Endothelial cell (in vitro differentiated cells): ENCODE measurements around the gene RFX1. TPM values are rescaled to one million over a fixed set of nuclear protein-coding genes. Genes with fewer than 3 reads are reported as not detected.

ENCODE experiments used
- DNase-seq: peaks from one replicate; pipeline ENCODE4 v3.0.0; 2021; ENCODE audit warnings: low spot score
- H3K27ac Mint-ChIP-seq: one replicate; pipeline ENCODE4 v1.8.0; 2021; ENCODE audit warnings: mixed read lengths, inconsistent platforms; ENCODE audit not compliant: unreplicated experiment
- H3K27me3 Mint-ChIP-seq: one replicate; pipeline ENCODE4 v1.8.0; 2021; ENCODE audit warnings: mild to moderate bottlenecking, moderate library complexity, mixed read lengths, inconsistent platforms; ENCODE audit not compliant: unreplicated experiment
- H3K36me3 Mint-ChIP-seq: one replicate; pipeline ENCODE4 v1.8.0; 2021; ENCODE audit warnings: mild to moderate bottlenecking, low read depth, mixed read lengths, inconsistent platforms; ENCODE audit not compliant: unreplicated experiment
- H3K4me1 Mint-ChIP-seq: one replicate; pipeline ENCODE4 v1.8.0; 2021; ENCODE audit warnings: mild to moderate bottlenecking, mixed read lengths, inconsistent platforms; ENCODE audit not compliant: unreplicated experiment
- H3K4me3 Mint-ChIP-seq: one replicate; pipeline ENCODE4 v1.8.0; 2021; ENCODE audit warnings: mild to moderate bottlenecking, mixed read lengths, inconsistent platforms; ENCODE audit not compliant: unreplicated experiment
- H3K9me3 Mint-ChIP-seq: one replicate; pipeline ENCODE4 v1.8.0; 2021; ENCODE audit warnings: mixed read lengths, inconsistent platforms; ENCODE audit not compliant: unreplicated experiment
- total RNA-seq: library from RNA; stranded (reverse); fragmentation: NEBNext Ultra II Directional; extraction: Animal tissue kit (Norgen Biotek cat#: 25700); gene quantifications from one replicate; pipeline ENCODE4 v1.2.1, GENCODE V29; 2021; ENCODE audit not compliant: unreplicated experiment
- TF ChIP-seq, protein P1 (sequence below): fragments of 200-600 bp; sonication (generic); IDR thresholded peaks from one replicate; pipeline ENCODE4 v1.5.0; 2021; ENCODE audit warnings: antibody characterized with exemption; ENCODE audit not compliant: unreplicated experiment

Gene RFX1
- total RNA-seq, 1 donor from 2014 or later = 16.2 TPM

DNA sequence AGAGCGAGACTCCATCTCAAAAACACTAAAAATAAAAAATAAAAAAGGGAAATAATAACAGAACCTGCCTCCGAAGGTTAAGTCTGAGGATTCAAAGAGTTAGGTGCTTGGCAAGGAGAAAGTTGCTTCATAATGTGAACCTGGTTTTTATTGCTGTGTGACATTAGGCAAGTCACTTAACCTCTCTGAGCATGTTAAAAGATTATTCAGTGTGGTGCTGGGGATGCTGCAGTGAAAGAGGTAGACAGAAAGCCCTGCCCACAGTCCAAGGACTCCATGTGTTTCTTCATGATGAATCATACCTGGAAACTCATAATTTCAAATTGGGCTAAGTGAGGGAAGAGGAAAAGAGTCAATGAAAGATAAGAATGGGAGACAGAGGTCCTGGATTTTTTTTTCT lies 27.8 kb upstream of the RFX1 start:
- Mint-ChIP-seq H3K4me3 (no peak overlapping the region), H3K36me3 (no peaks in the 10 kb centered on the region), H3K27ac (peak overlapping the region; percentile 32), H3K9me3 (no peaks in the 10 kb centered on the region), H3K27me3 (peaks cover 13% of the 10 kb centered on the region), H3K4me1 (peaks cover 3% of the 10 kb centered on the region)
- no peak for DNase-seq
- TF ChIP-seq, protein P1, sequence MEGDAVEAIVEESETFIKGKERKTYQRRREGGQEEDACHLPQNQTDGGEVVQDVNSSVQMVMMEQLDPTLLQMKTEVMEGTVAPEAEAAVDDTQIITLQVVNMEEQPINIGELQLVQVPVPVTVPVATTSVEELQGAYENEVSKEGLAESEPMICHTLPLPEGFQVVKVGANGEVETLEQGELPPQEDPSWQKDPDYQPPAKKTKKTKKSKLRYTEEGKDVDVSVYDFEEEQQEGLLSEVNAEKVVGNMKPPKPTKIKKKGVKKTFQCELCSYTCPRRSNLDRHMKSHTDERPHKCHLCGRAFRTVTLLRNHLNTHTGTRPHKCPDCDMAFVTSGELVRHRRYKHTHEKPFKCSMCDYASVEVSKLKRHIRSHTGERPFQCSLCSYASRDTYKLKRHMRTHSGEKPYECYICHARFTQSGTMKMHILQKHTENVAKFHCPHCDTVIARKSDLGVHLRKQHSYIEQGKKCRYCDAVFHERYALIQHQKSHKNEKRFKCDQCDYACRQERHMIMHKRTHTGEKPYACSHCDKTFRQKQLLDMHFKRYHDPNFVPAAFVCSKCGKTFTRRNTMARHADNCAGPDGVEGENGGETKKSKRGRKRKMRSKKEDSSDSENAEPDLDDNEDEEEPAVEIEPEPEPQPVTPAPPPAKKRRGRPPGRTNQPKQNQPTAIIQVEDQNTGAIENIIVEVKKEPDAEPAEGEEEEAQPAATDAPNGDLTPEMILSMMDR = no peak

- TF ChIP-seq, protein P1 = peak; percentile 64
- Mint-ChIP-seq H3K36me3 (no peaks in the 10 kb centered on the region), H3K27me3 (peaks cover 10% of the 10 kb centered on the region), H3K4me1 (peaks cover 3% of the 10 kb centered on the region), H3K9me3 (no peaks in the 10 kb centered on the region), H3K4me3 (peak within 1 kb of the TSS; percentile 81), H3K27ac (peak within 1 kb of the TSS; percentile 27)
- peak; percentile 52 for DNase-seq
Observed at GRCh38 chr19:14031719-14032480, 25.8 kb upstream of the RFX1 start, which contains the start of gene IL27RA. TSS of gene IL27RA (plus strand) at chr19:14031762. CDS start at chr19:14031873, 111 bp downstream.

- Mint-ChIP-seq H3K4me3 (peak overlapping the region; percentile 81), H3K27ac (peak overlapping the region; percentile 27), H3K36me3 (no peaks in the 10 kb centered on the region), H3K4me1 (peaks cover 3% of the 10 kb centered on the region), H3K9me3 (no peaks in the 10 kb centered on the region), H3K27me3 (peaks cover 10% of the 10 kb centered on the region)
- TF ChIP-seq, protein P1 = no peak
- DNase-seq = no peak
Observed at GRCh38 chr19:14030997-14031718, 25.0 kb upstream of the RFX1 start.

DNA sequence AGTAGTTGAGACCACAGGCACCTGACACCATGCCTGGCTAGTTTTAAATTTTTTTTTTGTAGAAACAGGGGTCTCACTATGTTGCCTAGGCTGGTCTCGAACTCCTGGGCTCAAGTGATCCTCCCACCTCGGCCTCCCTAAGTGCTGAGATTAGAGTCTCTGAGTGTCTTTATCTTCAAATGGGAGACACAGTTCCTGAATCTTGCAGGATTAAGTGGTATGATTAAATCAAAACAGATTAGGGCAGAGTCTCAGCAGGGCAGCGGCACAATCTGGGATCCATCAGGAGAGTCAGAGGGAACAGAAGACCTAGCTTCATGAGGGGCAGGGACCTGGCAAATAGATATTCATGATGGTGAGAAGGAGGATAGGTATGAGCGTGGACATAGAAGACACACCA lies 22.8 kb upstream of the RFX1 start:
- Mint-ChIP-seq H3K36me3 (no peaks in the 10 kb centered on the region), H3K4me1 (peaks cover 3% of the 10 kb centered on the region), H3K4me3 (no peak overlapping the region), H3K27ac (no peak overlapping the region), H3K27me3 (peaks cover 10% of the 10 kb centered on the region), H3K9me3 (no peaks in the 10 kb centered on the region)
- TF ChIP-seq, protein P1 = no peak
- no peak for DNase-seq
